HepG2 (cell line): ENCODE measurements around the gene ADGRF1. TPM values are rescaled to one million over a fixed set of nuclear protein-coding genes. Genes with fewer than 3 reads are reported as not detected.

ENCODE experiments used
- ATAC-seq: fragments of 200-7000 bp; cut with Tn5 transposase; 3 replicates; pipeline ENCODE4 v1.9.1; 2020; ENCODE audit warnings: mild to moderate bottlenecking, moderate library complexity
- BruUV-seq: library from RNA; stranded (reverse); fragments of 400-500 nt; replicated peaks from 2 replicates; lab custom pipeline; 2021; lab: Mats Ljungman, UMichigan
- CTCF ChIA-PET: fragments of 300-600 bp; formaldehyde crosslinking; extraction: SDS; loops from one replicate; lab custom pipeline; 2021; ENCODE audit warnings: low total read pairs, inconsistent platforms, low intra/inter-chr PET ratio; lab: Yijun Ruan, JAX
- POLR2A ChIA-PET: fragments of 350-600 bp; sonication (Branson Sonifier 250); formaldehyde crosslinking; loops from one replicate; lab custom pipeline; 2020; ENCODE audit warnings: antibody characterized with exemption, inconsistent platforms; lab: Yijun Ruan, JAX
- DNase-seq: peaks from one replicate; pipeline ENCODE4 v3.0.0-alpha.2; 2015; ENCODE audit warnings: low spot score
- FAIRE-seq: peaks from 3 replicates; lab custom pipeline; 2011; peaks lifted over from hg19 to GRCh38; lab: Jason Lieb, UNC
- H2AFZ ChIP-seq: one replicate; pipeline ENCODE4 v1.6.1; 2011; ENCODE audit warnings: low read length, inconsistent platforms
- H3K27ac ChIP-seq: fragments of 300-600 bp; 3 replicates; pipeline ENCODE4 v1.8.0; 2011; ENCODE audit warnings: mixed run types, mild to moderate bottlenecking, mixed read lengths, low read length, inconsistent platforms; ENCODE audit not compliant: insufficient read depth; ENCODE audit errors: extremely low read length
- H3K27me3 ChIP-seq, 2 experiments: fragments of 200-600 bp in 1 of 2; 2 replicates in 1 of 2; 3 replicates in 1 of 2; pipeline versions ENCODE4 v1.6.0 to v1.8.0; 2011; ENCODE audit warnings: low read length in 2 of 2, mild to moderate bottlenecking in 2 of 2, moderate library complexity in 2 of 2, inconsistent platforms in 1 of 2; ENCODE audit not compliant: insufficient read depth in 2 of 2, control insufficient read depth in 1 of 2
- H3K36me3 ChIP-seq, 2 experiments: fragments of 200-600 bp in 1 of 2; replicated peaks in 1 of 2; 2 replicates in 1 of 2; 3 replicates in 1 of 2; pipeline versions ENCODE4 v1.5.1 to v1.8.0; 2011; ENCODE audit warnings: low read length in 2 of 2, inconsistent platforms in 1 of 2; ENCODE audit not compliant: insufficient read depth in 2 of 2, control insufficient read depth in 1 of 2
- H3K4me1 ChIP-seq: 2 replicates; pipeline ENCODE4 v1.5.1; 2012; ENCODE audit warnings: low read length, inconsistent platforms; ENCODE audit not compliant: insufficient read depth
- H3K4me2 ChIP-seq: 2 replicates; pipeline ENCODE4 v1.6.0; 2011; ENCODE audit warnings: low read depth, low read length, inconsistent platforms
- H3K4me3 ChIP-seq, 3 experiments: fragments of 200-600 bp in 1 of 3; sonication (generic), shearing (Covaris generic) in 1 of 3; replicated peaks in 1 of 3; 2 replicates each; pipeline ENCODE4 v1.5.1; 2011 to 2016; ENCODE audit warnings: low read length in 3 of 3, inconsistent platforms in 2 of 3, low read depth in 2 of 3, mild to moderate bottlenecking in 2 of 3, control low read depth in 1 of 3, mixed read lengths in 1 of 3; ENCODE audit not compliant: insufficient read depth in 1 of 3
- H3K79me2 ChIP-seq: one replicate; pipeline ENCODE4 v1.6.1; 2011; ENCODE audit warnings: low read length, inconsistent platforms; ENCODE audit not compliant: insufficient read depth
- H3K9ac ChIP-seq: 2 replicates; pipeline ENCODE4 v1.6.0; 2011; ENCODE audit warnings: mild to moderate bottlenecking, low read depth, low read length, inconsistent platforms; ENCODE audit not compliant: insufficient read depth
- H3K9me3 ChIP-seq: 2 replicates; pipeline ENCODE4 v1.5.1; 2012; ENCODE audit warnings: mild to moderate bottlenecking, low read length
- H4K20me1 ChIP-seq: 2 replicates; pipeline ENCODE4 v1.6.0; 2011; ENCODE audit warnings: inconsistent platforms, mild to moderate bottlenecking, low read length, moderate library complexity; ENCODE audit not compliant: insufficient read depth
- CBFB ChIP-seq: sonication (generic); formaldehyde crosslinking; IDR thresholded peaks from 2 replicates; pipeline ENCODE4 v1.4.0; 2020; ENCODE audit warnings: missing genetic modification reagents
- DMAP1 ChIP-seq: IDR thresholded peaks from 2 replicates; pipeline ENCODE4 v1.6.1; 2016
- EHMT2 ChIP-seq: fragments of 200-600 bp; sonication (generic); IDR thresholded peaks from 2 replicates; pipeline ENCODE4 v1.7.0; 2017; ENCODE audit warnings: antibody characterized with exemption, low read depth, low read length, borderline replicate concordance
- GFI1 ChIP-seq: sonication (generic); formaldehyde crosslinking; IDR thresholded peaks from 2 replicates; pipeline ENCODE4 v1.5.0; 2020; ENCODE audit warnings: missing genetic modification reagents, mild to moderate bottlenecking, borderline replicate concordance
- KDM6A ChIP-seq: IDR thresholded peaks from 2 replicates; pipeline ENCODE4 v1.6.1; 2016; ENCODE audit warnings: low read depth
- MBD4 ChIP-seq: IDR thresholded peaks from 2 replicates; pipeline ENCODE4 v1.6.1; 2012; ENCODE audit warnings: low read length, inconsistent platforms, borderline replicate concordance
- MBNL3 ChIP-seq: fragments of 250-450 bp; sonication (Bioruptor Pico); conservative IDR thresholded peaks from 2 replicates; pipeline ENCODE4 v1.8.0; 2022; ENCODE audit warnings: mild to moderate bottlenecking, inconsistent platforms
- MTF1 ChIP-seq: sonication (generic); formaldehyde crosslinking; IDR thresholded peaks from 2 replicates; pipeline ENCODE4 v1.5.0; 2020; ENCODE audit warnings: missing genetic modification reagents
- NAIF1 ChIP-seq: sonication (generic); formaldehyde crosslinking; IDR thresholded peaks from 2 replicates; pipeline ENCODE4 v1.5.0; 2020; ENCODE audit warnings: mild to moderate bottlenecking, missing genetic modification reagents, borderline replicate concordance
- POLR2G ChIP-seq: fragments of 200-400 bp; formaldehyde crosslinking; IDR thresholded peaks from 2 replicates; pipeline ENCODE4 v1.6.1; 2018; ENCODE audit warnings: mild to moderate bottlenecking, low read depth, low read length, moderate library complexity
- SPEN ChIP-seq: sonication (generic); formaldehyde crosslinking; IDR thresholded peaks from 2 replicates; pipeline ENCODE4 v1.5.1; 2020; ENCODE audit warnings: low read depth, mild to moderate bottlenecking, missing genetic modification reagents
- WIZ ChIP-seq: sonication (generic); formaldehyde crosslinking; IDR thresholded peaks from 2 replicates; pipeline ENCODE4 v1.5.1; 2020; ENCODE audit warnings: mild to moderate bottlenecking, missing genetic modification reagents
- ZBTB20 ChIP-seq: sonication (generic); formaldehyde crosslinking; IDR thresholded peaks from 2 replicates; pipeline ENCODE4 v1.8.1; 2023; ENCODE audit warnings: missing genetic modification reagents, low read depth, mild to moderate bottlenecking, borderline replicate concordance
- ZC3H4 ChIP-seq: sonication (generic); formaldehyde crosslinking; IDR thresholded peaks from 2 replicates; pipeline ENCODE4 v1.4.0; 2020; ENCODE audit warnings: missing genetic modification reagents, borderline replicate concordance
- ZKSCAN5 ChIP-seq: sonication (generic); formaldehyde crosslinking; IDR thresholded peaks from 2 replicates; pipeline ENCODE4 v1.5.1; 2020; ENCODE audit warnings: mild to moderate bottlenecking, missing genetic modification reagents
- ZNF235 ChIP-seq: sonication (generic); formaldehyde crosslinking; IDR thresholded peaks from 2 replicates; pipeline ENCODE4 v1.8.1; 2023; ENCODE audit warnings: mild to moderate bottlenecking, missing genetic modification reagents, borderline replicate concordance
- ZNF569 ChIP-seq: sonication (generic); formaldehyde crosslinking; IDR thresholded peaks from 2 replicates; pipeline ENCODE4 v1.5.0; 2020; ENCODE audit warnings: mild to moderate bottlenecking, missing genetic modification reagents, moderate library complexity, borderline replicate concordance
- ZNF703 ChIP-seq: sonication (generic); formaldehyde crosslinking; IDR thresholded peaks from 2 replicates; pipeline ENCODE4 v1.5.1; 2020; ENCODE audit warnings: missing genetic modification reagents, mild to moderate bottlenecking, moderate library complexity, borderline replicate concordance
- WGBS: methylation state at CpG from one replicate; pipeline ENCODE4 v1.1.6; 2017; ENCODE audit warnings: low lambda C conversion rate; 5-methylcytosine and 5-hydroxymethylcytosine counted together
- in situ Hi-C: cut with HindIII; loops from 2 replicates; pipeline ENCODE4 v1.10.0; 2017; ENCODE audit warnings: low pct_unique_long_range_greater_than_20kb; ENCODE audit not compliant: extremely low pct_ligation_motif_present
- intact Hi-C: fragments of 100-400 bp; cut with micrococcal nuclease; formaldehyde crosslinking; loops from one replicate; pipeline ENCODE4 v1.10.0; 2022; ENCODE audit not compliant: unreplicated experiment
- polyA plus RNA-seq, 8 experiments: library from polyadenylated mRNA; depleted of rRNA in 3 of 8; stranded (reverse) in 7 of 8; unstranded in 1 of 8; fragments of >200 nt; fragmentation: Illumina TruSeq in 4 of 8; extraction: Trizol in 4 of 8; gene quantifications; 2 replicates each; pipeline versions ENCODE4 v1.2.1 to v1.2.3, GENCODE V29; 2011 to 2016; ENCODE audit warnings: low read depth in 4 of 8, missing spikeins in 1 of 8, mixed read lengths in 1 of 8; ENCODE audit not compliant: insufficient read depth in 1 of 8
- total RNA-seq, 5 experiments: library from RNA; depleted of rRNA; stranded (reverse); fragments of >200 nt; fragmentation: Illumina TruSeq; extraction: Trizol; gene quantifications; 2 replicates each; pipeline ENCODE4 v1.2.3, GENCODE V29; 2016; ENCODE audit warnings: low read depth in 1 of 5
- TF ChIP-seq, protein P1 (sequence below): sonication (generic); formaldehyde crosslinking; IDR thresholded peaks from 2 replicates; pipeline ENCODE4 v1.8.0; 2022; ENCODE audit warnings: mild to moderate bottlenecking, missing genetic modification reagents, moderate library complexity
- TF ChIP-seq, protein P2 (sequence below): IDR thresholded peaks from 2 replicates; pipeline ENCODE4 v1.6.1; 2016; ENCODE audit warnings: missing biosample characterization, missing genetic modification reagents, low read depth
- TF ChIP-seq, protein P3 (sequence below): sonication (generic); formaldehyde crosslinking; conservative IDR thresholded peaks from 2 replicates; pipeline ENCODE4 v1.4.0; 2020; ENCODE audit warnings: mild to moderate bottlenecking, missing genetic modification reagents, moderate library complexity

Gene ADGRF1
- total and polyA plus RNA-seq, 2 of the 13 experiments (the other 11 are each of a cell fraction or from before 2014, with no cell fraction given), result not detected

DNA sequence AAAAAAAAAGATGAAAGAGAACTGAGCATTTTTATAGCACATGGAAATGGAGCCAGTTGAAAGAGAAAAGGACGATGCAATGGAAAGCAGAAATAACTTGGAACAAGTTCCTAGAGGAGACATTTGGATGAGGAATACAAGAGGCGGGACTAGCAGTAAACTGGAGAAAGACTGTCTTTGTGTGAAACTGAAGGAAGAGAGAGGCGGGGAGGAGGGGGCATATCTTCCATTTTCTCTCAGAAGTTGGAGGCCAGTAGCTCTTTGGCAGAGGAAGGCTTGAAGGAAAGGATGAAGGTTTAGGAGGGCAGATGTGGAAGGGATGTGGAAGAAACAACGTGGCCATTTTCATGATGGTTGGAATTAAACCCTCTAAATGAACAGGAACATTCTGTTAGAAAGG, 33.0 kb upstream of the ADGRF1 start:
- H2AFZ ChIP-seq, result no peak overlapping the region
- ChIA-PET CTCF (no interaction called here), POLR2A (interaction anchor here (0.7 to 3.1 kb wide), 13 partner anchors 9 to 403 kb away, joined by 3 to 48 read pairs (median 11); partner anchors contain the start of genes CD2AP and TNFRSF21)
- WGBS, result 87% methylated on average over 4 of the region's 4 CpGs
- no peaks in the 10 kb centered on the region for H3K36me3 ChIP-seq
- no peaks in the 10 kb centered on the region for H3K27me3 ChIP-seq
- DNase-seq (peak; percentile 51), FAIRE-seq (no peak), ATAC-seq (no peak)
- H3K79me2 ChIP-seq, result no peaks in the 10 kb centered on the region
- H3K9ac ChIP-seq, result peak overlapping the region; percentile 78
- peak overlapping the region; percentile 93 for H3K27ac ChIP-seq
- no peaks in the 10 kb centered on the region for H3K9me3 ChIP-seq
- H3K4me1 ChIP-seq, result peaks cover 87% of the 10 kb centered on the region
- peak overlapping the region; percentile 62 for H3K4me2 ChIP-seq
- H3K4me3 ChIP-seq, result peak overlapping the region in 1 of 3 experiments; percentile 11; a peak in 1 of 6 replicates
- no peaks in the 10 kb centered on the region for H4K20me1 ChIP-seq
- intact Hi-C loops (loop anchor here (1.0 to 5.0 kb wide), 3 partner anchors 19 to 402 kb away; partner anchors contain the start of genes CD2AP and TNFRSF21), in situ Hi-C loops (no loop called here)
- no TSS peak for BruUV-seq
- TF ChIP-seq ZKSCAN5 (CRISPR knock-in tag) (no peak), MBNL3 (CRISPR knock-in tag) (no peak), WIZ (CRISPR knock-in tag) (no peak), MBD4 (no peak), CBFB (CRISPR knock-in tag) (no peak), ZNF569 (CRISPR knock-in tag) (no peak), DMAP1 (CRISPR knock-in tag) (no peak), POLR2G (peak; percentile 51), EHMT2 (no peak), SPEN (CRISPR knock-in tag) (no peak), MTF1 (CRISPR knock-in tag) (no peak), NAIF1 (CRISPR knock-in tag) (no peak), ZNF235 (no peak), ZC3H4 (CRISPR knock-in tag) (peak; percentile 87; the same call in 1 of the 2 replicates), KDM6A (CRISPR knock-in tag) (no peak), ZNF703 (CRISPR knock-in tag) (no peak), GFI1 (no peak), ZBTB20 (CRISPR knock-in tag) (no peak)
- TF ChIP-seq, protein P1, sequence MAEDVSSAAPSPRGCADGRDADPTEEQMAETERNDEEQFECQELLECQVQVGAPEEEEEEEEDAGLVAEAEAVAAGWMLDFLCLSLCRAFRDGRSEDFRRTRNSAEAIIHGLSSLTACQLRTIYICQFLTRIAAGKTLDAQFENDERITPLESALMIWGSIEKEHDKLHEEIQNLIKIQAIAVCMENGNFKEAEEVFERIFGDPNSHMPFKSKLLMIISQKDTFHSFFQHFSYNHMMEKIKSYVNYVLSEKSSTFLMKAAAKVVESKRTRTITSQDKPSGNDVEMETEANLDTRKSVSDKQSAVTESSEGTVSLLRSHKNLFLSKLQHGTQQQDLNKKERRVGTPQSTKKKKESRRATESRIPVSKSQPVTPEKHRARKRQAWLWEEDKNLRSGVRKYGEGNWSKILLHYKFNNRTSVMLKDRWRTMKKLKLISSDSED, result no peak
- TF ChIP-seq, protein P2, sequence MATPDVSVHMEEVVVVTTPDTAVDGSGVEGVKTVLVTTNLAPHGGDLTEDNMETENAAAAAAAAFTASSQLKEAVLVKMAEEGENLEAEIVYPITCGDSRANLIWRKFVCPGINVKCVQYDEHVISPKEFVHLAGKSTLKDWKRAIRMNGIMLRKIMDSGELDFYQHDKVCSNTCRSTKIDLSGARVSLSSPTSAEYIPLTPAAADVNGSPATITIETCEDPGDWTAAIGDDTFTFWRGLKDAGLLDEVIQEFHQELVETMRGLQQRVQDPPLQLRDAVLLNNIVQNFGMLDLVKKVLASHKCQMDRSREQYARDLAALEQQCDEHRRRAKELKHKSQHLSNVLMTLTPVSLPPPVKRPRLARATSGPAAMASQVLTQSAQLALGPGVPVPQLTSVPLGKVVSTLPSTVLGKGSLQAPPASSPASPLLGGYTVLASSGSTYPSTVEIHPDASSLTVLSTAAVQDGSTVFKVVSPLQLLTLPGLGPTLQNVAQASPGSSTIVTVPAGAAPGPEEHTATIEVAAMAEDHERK (CRISPR knock-in tag), result no peak
- TF ChIP-seq, protein P3, sequence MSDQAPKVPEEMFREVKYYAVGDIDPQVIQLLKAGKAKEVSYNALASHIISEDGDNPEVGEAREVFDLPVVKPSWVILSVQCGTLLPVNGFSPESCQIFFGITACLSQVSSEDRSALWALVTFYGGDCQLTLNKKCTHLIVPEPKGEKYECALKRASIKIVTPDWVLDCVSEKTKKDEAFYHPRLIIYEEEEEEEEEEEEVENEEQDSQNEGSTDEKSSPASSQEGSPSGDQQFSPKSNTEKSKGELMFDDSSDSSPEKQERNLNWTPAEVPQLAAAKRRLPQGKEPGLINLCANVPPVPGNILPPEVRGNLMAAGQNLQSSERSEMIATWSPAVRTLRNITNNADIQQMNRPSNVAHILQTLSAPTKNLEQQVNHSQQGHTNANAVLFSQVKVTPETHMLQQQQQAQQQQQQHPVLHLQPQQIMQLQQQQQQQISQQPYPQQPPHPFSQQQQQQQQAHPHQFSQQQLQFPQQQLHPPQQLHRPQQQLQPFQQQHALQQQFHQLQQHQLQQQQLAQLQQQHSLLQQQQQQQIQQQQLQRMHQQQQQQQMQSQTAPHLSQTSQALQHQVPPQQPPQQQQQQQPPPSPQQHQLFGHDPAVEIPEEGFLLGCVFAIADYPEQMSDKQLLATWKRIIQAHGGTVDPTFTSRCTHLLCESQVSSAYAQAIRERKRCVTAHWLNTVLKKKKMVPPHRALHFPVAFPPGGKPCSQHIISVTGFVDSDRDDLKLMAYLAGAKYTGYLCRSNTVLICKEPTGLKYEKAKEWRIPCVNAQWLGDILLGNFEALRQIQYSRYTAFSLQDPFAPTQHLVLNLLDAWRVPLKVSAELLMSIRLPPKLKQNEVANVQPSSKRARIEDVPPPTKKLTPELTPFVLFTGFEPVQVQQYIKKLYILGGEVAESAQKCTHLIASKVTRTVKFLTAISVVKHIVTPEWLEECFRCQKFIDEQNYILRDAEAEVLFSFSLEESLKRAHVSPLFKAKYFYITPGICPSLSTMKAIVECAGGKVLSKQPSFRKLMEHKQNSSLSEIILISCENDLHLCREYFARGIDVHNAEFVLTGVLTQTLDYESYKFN (CRISPR knock-in tag), result no peak
